Body of pancreas (tissue), 4 donors: ENCODE measurements around the gene CRYAA.

Source experiments
- POLR2A ChIP-seq, 3 donors: fragments of 450-650 bp; IDR thresholded peaks; one replicate each; pipeline ENCODE4 v1.6.1; 2016; ENCODE audit warnings: antibody characterized with exemption in 3 of 3, mild to moderate bottlenecking in 2 of 3
- TF ChIP-seq, protein P1 (sequence below), 7 experiments: fragments of 450-650 bp in 4 of 7; fragments of 200-600 bp in 3 of 7; sonication (generic) in 3 of 7; IDR thresholded peaks; one replicate each; pipeline ENCODE4 v1.5.1; 2016 to 2019; ENCODE audit warnings: antibody characterized with exemption in 7 of 7

DNA sequence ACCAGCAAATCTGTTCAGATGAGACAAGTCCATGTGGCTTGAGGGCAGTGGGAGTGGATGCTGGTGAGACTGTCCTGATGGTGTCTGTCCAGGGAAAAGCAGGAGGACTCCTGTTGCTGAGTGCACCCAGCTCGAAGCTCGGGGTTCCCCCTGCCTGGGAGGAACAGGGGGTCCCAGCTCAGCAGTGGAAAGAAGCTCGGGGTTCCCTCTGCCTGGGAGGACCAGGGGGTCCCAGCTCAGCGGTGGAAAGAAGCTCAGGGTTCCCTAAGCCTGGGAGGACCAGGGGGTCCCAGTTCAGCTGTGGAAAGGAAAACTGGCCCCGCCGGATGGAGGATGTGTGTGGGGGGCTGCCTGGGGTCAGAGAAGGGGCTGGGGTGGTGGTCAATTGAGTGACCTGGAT lies 39.1 kb downstream of the CRYAA start:
- TF ChIP-seq, protein P1, sequence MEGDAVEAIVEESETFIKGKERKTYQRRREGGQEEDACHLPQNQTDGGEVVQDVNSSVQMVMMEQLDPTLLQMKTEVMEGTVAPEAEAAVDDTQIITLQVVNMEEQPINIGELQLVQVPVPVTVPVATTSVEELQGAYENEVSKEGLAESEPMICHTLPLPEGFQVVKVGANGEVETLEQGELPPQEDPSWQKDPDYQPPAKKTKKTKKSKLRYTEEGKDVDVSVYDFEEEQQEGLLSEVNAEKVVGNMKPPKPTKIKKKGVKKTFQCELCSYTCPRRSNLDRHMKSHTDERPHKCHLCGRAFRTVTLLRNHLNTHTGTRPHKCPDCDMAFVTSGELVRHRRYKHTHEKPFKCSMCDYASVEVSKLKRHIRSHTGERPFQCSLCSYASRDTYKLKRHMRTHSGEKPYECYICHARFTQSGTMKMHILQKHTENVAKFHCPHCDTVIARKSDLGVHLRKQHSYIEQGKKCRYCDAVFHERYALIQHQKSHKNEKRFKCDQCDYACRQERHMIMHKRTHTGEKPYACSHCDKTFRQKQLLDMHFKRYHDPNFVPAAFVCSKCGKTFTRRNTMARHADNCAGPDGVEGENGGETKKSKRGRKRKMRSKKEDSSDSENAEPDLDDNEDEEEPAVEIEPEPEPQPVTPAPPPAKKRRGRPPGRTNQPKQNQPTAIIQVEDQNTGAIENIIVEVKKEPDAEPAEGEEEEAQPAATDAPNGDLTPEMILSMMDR (IDR thresholded peaks at IDR 0.05): no peak
- TF ChIP-seq POLR2A (IDR thresholded peaks at IDR 0.05): no peak
